ENCODE results near the gene KCNK17. TPM values are rescaled to one million over a fixed set of nuclear protein-coding genes. Genes with fewer than 3 reads are reported as not detected.

The KCNK17 gene
- total and polyA plus RNA-seq, 9 of the 15 experiments (the other 6 are each of a cell fraction or from before 2014, with no cell fraction given): not detected

DNA sequence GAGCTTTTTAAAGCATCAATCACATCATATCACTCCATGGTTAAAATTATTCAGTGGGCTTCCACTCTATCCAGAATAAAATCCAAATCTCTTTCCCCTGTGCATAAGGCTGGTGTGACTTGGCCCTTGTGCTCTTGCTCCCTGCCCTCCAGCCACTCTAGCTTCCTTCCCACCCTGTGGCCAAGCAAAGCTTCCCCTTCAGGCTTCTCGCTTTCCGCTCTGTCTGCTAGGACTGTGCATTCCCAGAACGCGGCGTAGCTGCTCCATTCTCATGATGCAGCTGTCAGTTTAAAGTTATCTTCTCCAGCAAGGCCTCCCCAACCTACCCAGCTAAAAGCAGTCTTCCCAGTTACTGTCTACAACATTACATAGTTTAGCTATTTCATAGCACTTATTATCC is 27.7 kb upstream of the KCNK17 start (continued):
- TF ChIP-seq HNRNPUL1 (IDR thresholded peaks at IDR 0.05; ENCODE audit: low read length) (no peak), POLR2AphosphoS2 (IDR thresholded peaks at IDR 0.05; ENCODE audit: low read length) (no peak), RBBP5 (IDR thresholded peaks at IDR 0.05; ENCODE audit: borderline replicate concordance, insufficient read depth, low read length, poor library complexity, severe bottlenecking) (no peak)
- TF ChIP-seq, protein P1, sequence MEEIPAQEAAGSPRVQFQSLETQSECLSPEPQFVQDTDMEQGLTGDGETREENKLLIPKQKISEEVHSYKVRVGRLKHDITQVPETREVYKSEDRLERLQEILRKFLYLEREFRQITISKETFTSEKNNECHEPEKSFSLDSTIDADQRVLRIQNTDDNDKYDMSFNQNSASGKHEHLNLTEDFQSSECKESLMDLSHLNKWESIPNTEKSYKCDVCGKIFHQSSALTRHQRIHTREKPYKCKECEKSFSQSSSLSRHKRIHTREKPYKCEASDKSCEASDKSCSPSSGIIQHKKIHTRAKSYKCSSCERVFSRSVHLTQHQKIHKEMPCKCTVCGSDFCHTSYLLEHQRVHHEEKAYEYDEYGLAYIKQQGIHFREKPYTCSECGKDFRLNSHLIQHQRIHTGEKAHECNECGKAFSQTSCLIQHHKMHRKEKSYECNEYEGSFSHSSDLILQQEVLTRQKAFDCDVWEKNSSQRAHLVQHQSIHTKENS (CRISPR knock-in tag; IDR thresholded peaks at IDR 0.05): no peak

DNA sequence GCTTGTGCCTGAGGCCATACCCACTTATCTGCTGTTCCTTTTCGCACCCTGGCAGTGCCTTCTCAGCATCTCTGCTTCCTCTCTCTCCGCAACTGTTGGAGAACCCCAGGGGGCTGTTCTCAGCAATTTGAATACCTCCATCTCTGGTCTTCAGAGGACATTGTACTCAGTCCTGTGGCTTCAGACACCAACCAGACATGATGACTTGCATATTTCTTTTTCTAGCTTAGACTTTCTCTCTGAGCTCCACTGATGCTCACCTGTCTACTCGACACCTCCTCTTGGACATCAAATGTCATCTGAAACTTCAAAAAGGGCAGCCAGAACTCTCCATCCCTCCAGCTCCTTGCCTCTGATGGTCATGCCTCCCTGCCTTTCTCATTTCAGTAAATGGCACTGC is 27.1 kb upstream of the KCNK17 start:
- Histone ChIP-seq H3K79me2 (ENCODE audit: control insufficient read depth, insufficient read depth, low read length) (no peaks in the 10 kb centered on the region), H3K4me1 (replicated peaks in 1 of 2; ENCODE audit: control insufficient read depth in 2 of 2, insufficient read depth in 2 of 2, low read length in 2 of 2) (no peaks in the 10 kb centered on the region), H3K9me3 (replicated peaks; ENCODE audit: control insufficient read depth, insufficient read depth, low read depth, low read length) (no peaks in the 10 kb centered on the region), H3K36me3 (ENCODE audit: control insufficient read depth, insufficient read depth, low read length) (no peaks in the 10 kb centered on the region), H2AFZ (ENCODE audit: low read depth, low read length) (no peak overlapping the region), H3K9ac (ENCODE audit: insufficient read depth in 1 of 2, low read depth in 2 of 2, low read length in 2 of 2) (no peak overlapping the region), H3K4me2 (ENCODE audit: insufficient read depth, low read length) (no peak overlapping the region), H3K27me3 (ENCODE audit: control insufficient read depth in 2 of 2, insufficient read depth in 2 of 2, low read length in 2 of 2) (peaks cover 5 to 19% of the 10 kb centered on the region in 2 experiments; a peak in 4 of 5 replicates), H3K27ac (ENCODE audit: extremely low read depth, low read depth, low read length) (no peak overlapping the region), H4K20me1 (replicated peaks; ENCODE audit: control insufficient read depth, insufficient read depth, low read length) (0 out of 2 replicates have a peak, but pooled peaks cover 5% of the 10 kb centered on the region), H3K9me1 (ENCODE audit: control insufficient read depth, insufficient read depth, low read length) (no peaks in the 10 kb centered on the region), H3K4me3 (no peak overlapping the region)
- intact Hi-C loops (cut with micrococcal nuclease): no loop called here
- ATAC-seq (no peak), FAIRE-seq (no peak), DNase-seq (ENCODE audit: extremely low read depth in 1 of 4, low spot score in 3 of 4) (no peak)
- BruUV-seq (replicated peaks): no TSS peak
- ChIA-PET POLR2A (interaction anchor here (1.1 kb wide), 1 partner anchor 21 kb away, joined by 3 read pairs; no protein-coding TSS in a partner anchor), CTCF (ENCODE audit: low intra/inter-chr PET ratio) (no interaction called here)
- 0% methylated on average over 3 of the region's 3 CpGs for WGBS (ENCODE audit: insufficient coverage, low coverage, missing lambda C conversion rate)
- in situ Hi-C loops (cut with MboI): no loop called here
- TF ChIP-seq MAFG (tag; conservative IDR thresholded peaks at IDR 0.05): peak; percentile 70
- TF ChIP-seq, protein P2, sequence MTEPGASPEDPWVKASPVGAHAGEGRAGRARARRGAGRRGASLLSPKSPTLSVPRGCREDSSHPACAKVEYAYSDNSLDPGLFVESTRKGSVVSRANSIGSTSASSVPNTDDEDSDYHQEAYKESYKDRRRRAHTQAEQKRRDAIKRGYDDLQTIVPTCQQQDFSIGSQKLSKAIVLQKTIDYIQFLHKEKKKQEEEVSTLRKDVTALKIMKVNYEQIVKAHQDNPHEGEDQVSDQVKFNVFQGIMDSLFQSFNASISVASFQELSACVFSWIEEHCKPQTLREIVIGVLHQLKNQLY (CRISPR knock-in tag; conservative IDR thresholded peaks at IDR 0.05): no peak
- TF ChIP-seq NFE2L1 (tag; IDR thresholded peaks at IDR 0.05; ENCODE audit: borderline replicate concordance, low read depth): 0 out of 2 replicates have a peak, but pooled peaks have one; percentile 19
- no peak for TF ChIP-seq SMAD2 (IDR thresholded peaks at IDR 0.05; ENCODE audit: low read depth, low read length)
- no peak for TF ChIP-seq ZNF445 (CRISPR knock-in tag; IDR thresholded peaks at IDR 0.05; ENCODE audit: low read depth)
- TF ChIP-seq ZNF316 (IDR thresholded peaks at IDR 0.05): peak; percentile 19; the same call in 1 of the 2 replicates
- TF ChIP-seq, protein P3, sequence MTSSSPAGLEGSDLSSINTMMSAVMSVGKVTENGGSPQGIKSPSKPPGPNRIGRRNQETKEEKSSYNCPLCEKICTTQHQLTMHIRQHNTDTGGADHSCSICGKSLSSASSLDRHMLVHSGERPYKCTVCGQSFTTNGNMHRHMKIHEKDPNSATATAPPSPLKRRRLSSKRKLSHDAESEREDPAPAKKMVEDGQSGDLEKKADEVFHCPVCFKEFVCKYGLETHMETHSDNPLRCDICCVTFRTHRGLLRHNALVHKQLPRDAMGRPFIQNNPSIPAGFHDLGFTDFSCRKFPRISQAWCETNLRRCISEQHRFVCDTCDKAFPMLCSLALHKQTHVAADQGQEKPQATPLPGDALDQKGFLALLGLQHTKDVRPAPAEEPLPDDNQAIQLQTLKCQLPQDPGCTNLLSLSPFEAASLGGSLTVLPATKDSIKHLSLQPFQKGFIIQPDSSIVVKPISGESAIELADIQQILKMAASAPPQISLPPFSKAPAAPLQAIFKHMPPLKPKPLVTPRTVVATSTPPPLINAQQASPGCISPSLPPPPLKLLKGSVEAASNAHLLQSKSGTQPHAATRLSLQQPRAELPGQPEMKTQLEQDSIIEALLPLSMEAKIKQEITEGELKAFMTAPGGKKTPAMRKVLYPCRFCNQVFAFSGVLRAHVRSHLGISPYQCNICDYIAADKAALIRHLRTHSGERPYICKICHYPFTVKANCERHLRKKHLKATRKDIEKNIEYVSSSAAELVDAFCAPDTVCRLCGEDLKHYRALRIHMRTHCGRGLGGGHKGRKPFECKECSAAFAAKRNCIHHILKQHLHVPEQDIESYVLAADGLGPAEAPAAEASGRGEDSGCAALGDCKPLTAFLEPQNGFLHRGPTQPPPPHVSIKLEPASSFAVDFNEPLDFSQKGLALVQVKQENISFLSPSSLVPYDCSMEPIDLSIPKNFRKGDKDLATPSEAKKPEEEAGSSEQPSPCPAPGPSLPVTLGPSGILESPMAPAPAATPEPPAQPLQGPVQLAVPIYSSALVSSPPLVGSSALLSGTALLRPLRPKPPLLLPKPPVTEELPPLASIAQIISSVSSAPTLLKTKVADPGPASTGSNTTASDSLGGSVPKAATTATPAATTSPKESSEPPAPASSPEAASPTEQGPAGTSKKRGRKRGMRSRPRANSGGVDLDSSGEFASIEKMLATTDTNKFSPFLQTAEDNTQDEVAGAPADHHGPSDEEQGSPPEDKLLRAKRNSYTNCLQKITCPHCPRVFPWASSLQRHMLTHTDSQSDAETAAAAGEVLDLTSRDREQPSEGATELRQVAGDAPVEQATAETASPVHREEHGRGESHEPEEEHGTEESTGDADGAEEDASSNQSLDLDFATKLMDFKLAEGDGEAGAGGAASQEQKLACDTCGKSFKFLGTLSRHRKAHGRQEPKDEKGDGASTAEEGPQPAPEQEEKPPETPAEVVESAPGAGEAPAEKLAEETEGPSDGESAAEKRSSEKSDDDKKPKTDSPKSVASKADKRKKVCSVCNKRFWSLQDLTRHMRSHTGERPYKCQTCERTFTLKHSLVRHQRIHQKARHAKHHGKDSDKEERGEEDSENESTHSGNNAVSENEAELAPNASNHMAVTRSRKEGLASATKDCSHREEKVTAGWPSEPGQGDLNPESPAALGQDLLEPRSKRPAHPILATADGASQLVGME (CRISPR knock-in tag; IDR thresholded peaks at IDR 0.05): no peak
- TF ChIP-seq SP1 (CRISPR knock-in tag; IDR thresholded peaks at IDR 0.05): no peak
- TF ChIP-seq CTBP1 (IDR thresholded peaks at IDR 0.05; ENCODE audit: borderline replicate concordance): no peak

Measured in K562 (cell line).